K562 (cell line): ENCODE measurements around the gene TMEM218.

ENCODE experiments used
- ETV6 ChIP-seq, 3 experiments: fragments of 150-350 bp in 1 of 3; sonication (generic) in 1 of 3; formaldehyde crosslinking in 1 of 3; IDR thresholded peaks; 2 replicates each; pipeline versions ENCODE4 v1.6.1 to v1.8.0; 2014 to 2022; ENCODE audit warnings: borderline replicate concordance in 2 of 3, low read depth in 2 of 3, antibody characterized with exemption in 1 of 3, low read length in 1 of 3, mild to moderate bottlenecking in 1 of 3, missing genetic modification reagents in 1 of 3
- EZH2 ChIP-seq: IDR thresholded peaks from 2 replicates; pipeline ENCODE4 v1.6.1; 2012; ENCODE audit warnings: low read depth, mild to moderate bottlenecking, inconsistent platforms, low read length, borderline replicate concordance
- GABPA ChIP-seq: fragments of 200-800 bp; sonication (Bioruptor generic); conservative IDR thresholded peaks from 2 replicates; pipeline ENCODE4 v1.6.1; 2016; ENCODE audit warnings: low read depth, missing genetic modification characterization, missing compliant biosample characterization
- HDAC2 ChIP-seq: fragments of 450-650 bp; IDR thresholded peaks from 2 replicates; pipeline ENCODE4 v1.6.1; 2016; ENCODE audit warnings: mild to moderate bottlenecking
- MXD1 ChIP-seq: fragments of 250-450 bp; sonication (Bioruptor Pico); IDR thresholded peaks from 2 replicates; pipeline ENCODE4 v1.8.0; 2021; ENCODE audit warnings: borderline replicate concordance, mild to moderate bottlenecking, moderate library complexity; ENCODE audit not compliant: poor library complexity, severe bottlenecking
- ZNF143 ChIP-seq: sonication (generic); formaldehyde crosslinking; IDR thresholded peaks from 2 replicates; pipeline ENCODE4 v1.9.0; 2022; ENCODE audit warnings: mild to moderate bottlenecking, missing genetic modification reagents

GRCh38 chr11:125071846-125072217 lies 39.6 kb downstream of the TMEM218 start:
- TF ChIP-seq ZNF143 (CRISPR knock-in tag) (no peak), MXD1 (CRISPR knock-in tag) (no peak), ETV6 (IDR thresholded peaks at IDR 0.05; ENCODE audit: borderline replicate concordance in 1 of 2, low read depth in 2 of 2, low read length in 1 of 2) (no peak), ETV6 (CRISPR knock-in tag; IDR thresholded peaks at IDR 0.05; ENCODE audit: borderline replicate concordance) (no peak), HDAC2 (no peak), GABPA (no peak), EZH2 (no peak)
